Stimulated activated CD4-positive, alpha-beta T cell treated with anti-CD3 and anti-CD28 coated beads, Interleukin-12 subunit alpha, Interleukin-12 subunit beta, amount 100 ng/mL, for 4 hours (primary cell): ENCODE measurements around the gene FAM171A2.
"Not testable (repeated sequence)": the region's sequence is repeated elsewhere in the genome, so short reads cannot be mapped to it uniquely, and the experiment has no call there.

ENCODE experiments used
- DNase-seq: peaks from one replicate; pipeline ENCODE4 v3.0.0-alpha.2; 2020

Gene FAM171A2

GRCh38 chr17:44359458-44360143, 4.1 kb downstream of the FAM171A2 start:
- no peak for DNase-seq

GRCh38 chr17:44359006-44359405, 4.6 kb downstream of the FAM171A2 start:
- DNase-seq = no peak

GRCh38 chr17:44358066-44358465, 5.6 kb downstream of the FAM171A2 start:
- no peak for DNase-seq

- DNase-seq = no peak
Observed at GRCh38 chr17:44356241-44356640, 7.4 kb downstream of the FAM171A2 start.

GRCh38 chr17:44355642-44356099, 8.0 kb downstream of the FAM171A2 start:
- no peak for DNase-seq

- DNase-seq = peak; percentile 64
Observed at GRCh38 chr17:44354582-44355561, 8.8 kb downstream of the FAM171A2 start.

- DNase-seq = no peak
Observed at GRCh38 chr17:44353672-44354331, 9.9 kb downstream of the FAM171A2 start.

GRCh38 chr17:44352828-44353671, 10.6 kb downstream of the FAM171A2 start:
- DNase-seq = no peak

- no peak for DNase-seq
Observed at GRCh38 chr17:44351961-44352827, 11.5 kb downstream of the FAM171A2 start.

- DNase-seq = no peak
Observed at GRCh38 chr17:44351464-44351863, 12.2 kb downstream of the FAM171A2 start.

GRCh38 chr17:44350733-44351226, 12.9 kb downstream of the FAM171A2 start:
- peak; percentile 71 for DNase-seq

- DNase-seq = no peak
Observed at GRCh38 chr17:44349553-44350070, 14.0 kb downstream of the FAM171A2 start.

- DNase-seq = no peak
Observed at GRCh38 chr17:44348988-44349364, 14.7 kb downstream of the FAM171A2 start.

GRCh38 chr17:44348234-44348987, 15.2 kb downstream of the FAM171A2 start:
- no peak for DNase-seq

- DNase-seq = not testable (repeated sequence)
Observed at GRCh38 chr17:44347206-44348055, 16.2 kb downstream of the FAM171A2 start.

GRCh38 chr17:44346064-44346844, 17.4 kb downstream of the FAM171A2 start:
- no peak for DNase-seq

- DNase-seq = peak; percentile 30
Observed at GRCh38 chr17:44345454-44346026, 18.1 kb downstream of the FAM171A2 start.

- DNase-seq = peak; percentile 75
Observed at GRCh38 chr17:44344939-44345453, 18.7 kb downstream of the FAM171A2 start, which contains the start of gene GRN. GRN (plus strand) TSS chr17:44345302; CDS start chr17:44349165, 3,863 bp downstream.
